CD14-positive monocyte (primary cell): ENCODE results near the gene B4GALNT3. TPM values are rescaled to one million over a fixed set of nuclear protein-coding genes. Genes with fewer than 3 reads are reported as not detected.

Experiments used
- DNase-seq, 3 donors: peaks; one replicate each; pipeline ENCODE4 v3.0.0-alpha.2; 2011 to 2022
- H2AFZ ChIP-seq: 2 replicates; pipeline ENCODE4 v1.6.0; 2012; ENCODE audit warnings: mild to moderate bottlenecking, low read depth, low read length, inconsistent platforms; ENCODE audit not compliant: insufficient read depth, poor library complexity, severe bottlenecking
- H3K27ac ChIP-seq, 2 donors: 1 replicate in 1 of 2; 2 replicates in 1 of 2; pipeline ENCODE4 v1.5.1; 2012 to 2013; ENCODE audit warnings: low read length in 2 of 2, control low read depth in 1 of 2, inconsistent platforms in 1 of 2, low read depth in 1 of 2, mild to moderate bottlenecking in 1 of 2
- H3K27me3 ChIP-seq, 2 donors: one replicate each; pipeline versions ENCODE4 v1.6.0 to v1.6.1; 2011 to 2013; ENCODE audit warnings: low read length in 2 of 2; ENCODE audit not compliant: control insufficient read depth in 2 of 2, insufficient read depth in 2 of 2
- H3K36me3 ChIP-seq, 2 donors: replicated peaks in 1 of 2; 1 replicate in 1 of 2; 2 replicates in 1 of 2; pipeline versions ENCODE4 v1.5.1 to v1.6.1; 2012 to 2013; ENCODE audit warnings: low read length in 2 of 2, control low read depth in 1 of 2, inconsistent platforms in 1 of 2, mild to moderate bottlenecking in 1 of 2; ENCODE audit not compliant: insufficient read depth in 2 of 2, control insufficient read depth in 1 of 2
- H3K4me1 ChIP-seq, 2 donors: 1 replicate in 1 of 2; 2 replicates in 1 of 2; pipeline versions ENCODE4 v1.5.1 to v1.6.1; 2012 to 2013; ENCODE audit warnings: low read length in 2 of 2, control low read depth in 1 of 2, inconsistent platforms in 1 of 2, mild to moderate bottlenecking in 1 of 2, moderate library complexity in 1 of 2; ENCODE audit not compliant: insufficient read depth in 2 of 2, control insufficient read depth in 1 of 2
- H3K4me2 ChIP-seq: replicated peaks from 2 replicates; pipeline ENCODE3; 2012; ENCODE audit warnings: low read length, moderate library complexity, mild to moderate bottlenecking; ENCODE audit not compliant: poor library complexity, severe bottlenecking; ENCODE audit errors: extremely low read depth
- H3K4me3 ChIP-seq, 3 experiments: fragments of 200-600 bp in 1 of 3; sonication (generic) in 1 of 3; replicated peaks in 1 of 3; 1 replicate in 2 of 3; 2 replicates in 1 of 3; pipeline ENCODE4 v1.5.1; 2011 to 2013; ENCODE audit warnings: low read length in 3 of 3, mild to moderate bottlenecking in 3 of 3, control low read depth in 2 of 3, low read depth in 2 of 3, inconsistent platforms in 1 of 3, moderate library complexity in 1 of 3
- H3K79me2 ChIP-seq: 2 replicates; pipeline ENCODE4 v1.6.0; 2012; ENCODE audit warnings: mild to moderate bottlenecking, control low read depth, inconsistent platforms, low read length, moderate library complexity; ENCODE audit not compliant: insufficient read depth
- H3K9ac ChIP-seq: 2 replicates; pipeline ENCODE4 v1.6.0; 2017; ENCODE audit warnings: low read length, mild to moderate bottlenecking; ENCODE audit not compliant: insufficient read depth, poor library complexity, severe bottlenecking
- H3K9me3 ChIP-seq, 2 donors: replicated peaks in 1 of 2; 1 replicate in 1 of 2; 2 replicates in 1 of 2; pipeline versions ENCODE4 v1.5.1 to v1.6.1; 2012 to 2013; ENCODE audit warnings: low read length in 2 of 2, control low read depth in 1 of 2; ENCODE audit not compliant: control insufficient read depth in 1 of 2, insufficient read depth in 1 of 2
- H4K20me1 ChIP-seq: 2 replicates; pipeline ENCODE4 v1.6.0; 2012; ENCODE audit warnings: mild to moderate bottlenecking, low read length, control low read depth, moderate library complexity; ENCODE audit not compliant: insufficient read depth
- H3K27ac Mint-ChIP-seq, 7 donors: one replicate each; pipeline ENCODE4 v1.8.0; 2020; ENCODE audit warnings: mild to moderate bottlenecking in 7 of 7, mixed read lengths in 7 of 7, moderate library complexity in 6 of 7, inconsistent platforms in 2 of 7
- H3K27me3 Mint-ChIP-seq, 3 donors: one replicate each; pipeline ENCODE4 v1.8.0; 2021 to 2022; ENCODE audit warnings: low read depth in 3 of 3, mild to moderate bottlenecking in 3 of 3, mixed read lengths in 3 of 3, moderate library complexity in 3 of 3, inconsistent platforms in 1 of 3
- H3K36me3 Mint-ChIP-seq, 2 donors: one replicate each; pipeline ENCODE4 v1.8.0; 2020; ENCODE audit warnings: mixed read lengths in 2 of 2, inconsistent platforms in 1 of 2, mild to moderate bottlenecking in 1 of 2
- H3K4me1 Mint-ChIP-seq: one replicate; pipeline ENCODE4 v1.8.0; 2020; ENCODE audit warnings: mild to moderate bottlenecking, mixed read lengths
- H3K4me3 Mint-ChIP-seq, 2 donors: one replicate each; pipeline ENCODE4 v1.8.0; 2020; ENCODE audit warnings: mild to moderate bottlenecking in 2 of 2, mixed read lengths in 2 of 2, moderate library complexity in 1 of 2
- H3K9me3 Mint-ChIP-seq, 7 donors: one replicate each; pipeline ENCODE4 v1.8.0; 2020 to 2022; ENCODE audit warnings: mixed read lengths in 7 of 7, mild to moderate bottlenecking in 6 of 7, moderate library complexity in 6 of 7, inconsistent platforms in 2 of 7
- WGBS: methylation state at CpG from one replicate; pipeline ENCODE4 v1.1.5; 2013; ENCODE audit warnings: missing lambda C conversion rate; ENCODE audit not compliant: insufficient coverage; 5-methylcytosine and 5-hydroxymethylcytosine counted together
- intact Hi-C, 2 donors: fragments of 100-400 bp; cut with micrococcal nuclease; formaldehyde crosslinking; loops; one replicate each; pipeline versions ENCODE4 v1.15.0 to v1.15.1; 2023
- polyA plus RNA-seq, 3 donors: library from polyadenylated mRNA; depleted of rRNA in 1 of 3; unstranded in 2 of 3; stranded (reverse) in 1 of 3; fragments of 300-500 nt in 2 of 3; fragments of >200 nt in 1 of 3; fragmentation: Illumina TruSeq in 2 of 3; gene quantifications; 1 replicate in 2 of 3; 2 replicates in 1 of 3; pipeline ENCODE4 v1.2.3, GENCODE V29; 2012 to 2021
- TF ChIP-seq, protein P1 (sequence below): fragments of 200-600 bp; IDR thresholded peaks from one replicate; pipeline ENCODE4 v1.8.0; 2022; ENCODE audit warnings: antibody characterized with exemption, mild to moderate bottlenecking

The B4GALNT3 gene
- polyA plus RNA-seq, 3 donors, result 0.09 to 0.10 TPM; not detected in 1

DNA sequence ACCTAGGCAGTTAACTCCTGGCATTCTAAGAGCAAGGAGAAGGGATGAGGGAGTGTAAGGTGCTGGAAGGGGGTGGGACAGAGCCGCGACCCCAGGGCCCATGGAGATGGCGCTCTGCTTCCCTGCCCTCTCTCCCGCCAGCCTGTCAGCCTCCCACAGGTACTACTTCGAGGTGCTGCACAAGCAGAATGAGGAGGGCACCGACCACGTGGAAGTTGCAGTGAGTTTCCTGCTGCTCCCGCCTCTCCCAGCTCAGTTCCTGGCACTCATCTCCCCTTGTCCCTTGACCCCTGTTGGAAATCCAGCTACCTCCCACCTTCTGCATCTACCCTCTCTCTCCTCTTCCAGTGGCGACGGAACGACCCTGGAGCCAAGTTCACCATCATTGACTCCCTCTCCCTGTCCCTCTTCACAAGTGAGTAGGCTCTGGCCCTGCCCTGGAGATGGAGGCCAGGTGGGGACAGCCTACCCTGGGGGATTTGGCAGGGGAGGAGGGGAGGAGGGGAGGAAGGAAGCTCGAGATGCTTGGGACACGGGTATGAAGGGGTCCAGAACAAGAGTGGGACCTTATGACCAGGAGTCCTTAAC is 88.2 kb downstream of the B4GALNT3 start:
- Mint-ChIP-seq H3K4me3 (no peak overlapping the region), H3K9me3 (peaks cover 0 to 2% (median 0%) of the 10 kb centered on the region in 7 donors), H3K4me1 (peaks cover 21% of the 10 kb centered on the region), H3K27me3 (peaks cover 10 to 53% (median 15%) of the 10 kb centered on the region in 3 donors), H3K36me3 (no peaks in the 10 kb centered on the region), H3K27ac (no peak overlapping the region)
- Histone ChIP-seq H3K4me1 (peaks cover 14 to 28% of the 10 kb centered on the region in 2 donors), H3K4me3 (no peak overlapping the region), H4K20me1 (no peaks in the 10 kb centered on the region), H2AFZ (no peak overlapping the region), H3K36me3 (no peaks in the 10 kb centered on the region), H3K4me2 (no peak overlapping the region), H3K79me2 (no peaks in the 10 kb centered on the region), H3K27me3 (peaks cover 0 to 7% of the 10 kb centered on the region in 2 donors), H3K9me3 (no peaks in the 10 kb centered on the region), H3K9ac (no peak overlapping the region), H3K27ac (no peak overlapping the region)
- intact Hi-C loops, result loop anchor here (2.0 to 5.0 kb wide), 3 partner anchors 91 to 106 kb away; partner anchors contain the start of gene B4GALNT3 (in 1 of the 2)
- DNase-seq, result no peak
- WGBS, result 73% methylated on average over 10 of the region's 13 CpGs
- TF ChIP-seq, protein P1, sequence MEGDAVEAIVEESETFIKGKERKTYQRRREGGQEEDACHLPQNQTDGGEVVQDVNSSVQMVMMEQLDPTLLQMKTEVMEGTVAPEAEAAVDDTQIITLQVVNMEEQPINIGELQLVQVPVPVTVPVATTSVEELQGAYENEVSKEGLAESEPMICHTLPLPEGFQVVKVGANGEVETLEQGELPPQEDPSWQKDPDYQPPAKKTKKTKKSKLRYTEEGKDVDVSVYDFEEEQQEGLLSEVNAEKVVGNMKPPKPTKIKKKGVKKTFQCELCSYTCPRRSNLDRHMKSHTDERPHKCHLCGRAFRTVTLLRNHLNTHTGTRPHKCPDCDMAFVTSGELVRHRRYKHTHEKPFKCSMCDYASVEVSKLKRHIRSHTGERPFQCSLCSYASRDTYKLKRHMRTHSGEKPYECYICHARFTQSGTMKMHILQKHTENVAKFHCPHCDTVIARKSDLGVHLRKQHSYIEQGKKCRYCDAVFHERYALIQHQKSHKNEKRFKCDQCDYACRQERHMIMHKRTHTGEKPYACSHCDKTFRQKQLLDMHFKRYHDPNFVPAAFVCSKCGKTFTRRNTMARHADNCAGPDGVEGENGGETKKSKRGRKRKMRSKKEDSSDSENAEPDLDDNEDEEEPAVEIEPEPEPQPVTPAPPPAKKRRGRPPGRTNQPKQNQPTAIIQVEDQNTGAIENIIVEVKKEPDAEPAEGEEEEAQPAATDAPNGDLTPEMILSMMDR, result no peak

DNA sequence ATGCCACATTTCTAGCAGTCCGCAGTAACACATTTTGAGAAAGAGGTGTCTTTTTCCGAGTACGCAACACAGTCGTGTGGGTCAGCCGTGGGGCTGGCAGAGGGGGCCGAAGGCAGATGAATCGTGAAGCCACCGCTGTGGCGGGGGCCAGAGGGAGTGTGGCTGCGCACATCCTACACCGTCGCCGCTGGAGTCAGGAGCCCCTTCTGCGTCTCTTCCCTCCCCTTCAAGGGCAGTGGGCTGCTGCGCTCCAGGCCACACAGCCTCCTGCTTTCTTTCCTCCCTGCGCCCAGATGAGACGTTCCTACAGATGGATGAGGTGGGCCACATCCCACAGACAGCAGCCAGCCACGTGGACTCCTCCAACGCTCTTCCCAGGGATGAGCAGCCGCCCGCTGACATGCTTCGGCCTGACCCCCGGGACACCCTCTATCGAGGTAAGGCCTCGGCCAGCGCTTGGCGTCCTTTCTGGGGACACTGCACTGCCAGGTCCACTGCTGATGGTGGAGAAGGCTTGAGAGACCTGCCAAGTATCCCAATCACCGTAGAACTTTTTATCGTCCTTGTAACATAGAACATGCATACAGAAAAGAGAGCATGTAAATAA is 89.8 kb downstream of the B4GALNT3 start:
- no peaks in the 10 kb centered on the region for H4K20me1 ChIP-seq
- H3K9me3 ChIP-seq, result no peaks in the 10 kb centered on the region
- WGBS, result 97% methylated on average over 27 of the region's 29 CpGs
- Mint-ChIP-seq H3K27ac (no peak overlapping the region), H3K4me3 (no peak overlapping the region), H3K4me1 (peaks cover 30% of the 10 kb centered on the region), H3K36me3 (no peaks in the 10 kb centered on the region), H3K9me3 (peaks cover 0 to 2% (median 0%) of the 10 kb centered on the region in 7 donors), H3K27me3 (peaks cover 14 to 53% (median 15%) of the 10 kb centered on the region in 3 donors)
- intact Hi-C loops, result loop anchor here (5.0 kb wide), 2 partner anchors 92 to 107 kb away; partner anchors contain the start of gene B4GALNT3 (in 1 of the 2)
- TF ChIP-seq, protein P1, result no peak
- H3K79me2 ChIP-seq, result no peaks in the 10 kb centered on the region
- no peak overlapping the region for H3K4me2 ChIP-seq
- peaks cover 0 to 7% of the 10 kb centered on the region in 2 donors for H3K27me3 ChIP-seq
- no peak for DNase-seq
- no peaks in the 10 kb centered on the region for H3K36me3 ChIP-seq
- H3K4me1 ChIP-seq, result peaks cover 24 to 38% of the 10 kb centered on the region in 2 donors
- H3K27ac ChIP-seq, result no peak overlapping the region
- no peak overlapping the region for H3K4me3 ChIP-seq
- no peak overlapping the region for H3K9ac ChIP-seq
- no peak overlapping the region for H2AFZ ChIP-seq
